Neural progenitor cell (in vitro differentiated cells): Measurements from ENCODE around the gene ZMIZ1.

Experiments
- CTCF ChIP-seq: fragments of 200-600 bp; sonication (generic); IDR thresholded peaks from 2 replicates; pipeline ENCODE4 v1.5.1; 2017; ENCODE audit warnings: antibody characterized with exemption, mild to moderate bottlenecking
- EZH2 ChIP-seq: fragments of 200-600 bp; sonication (generic); IDR thresholded peaks from 2 replicates; pipeline ENCODE4 v1.6.1; 2017; ENCODE audit warnings: antibody characterized with exemption, mild to moderate bottlenecking, moderate library complexity
- EZH2phosphoT487 ChIP-seq: fragments of 200-600 bp; sonication (generic); IDR thresholded peaks from 2 replicates; pipeline ENCODE4 v1.6.1; 2017; ENCODE audit warnings: antibody characterized with exemption

- no peak for TF ChIP-seq CTCF
- no peak for TF ChIP-seq EZH2
- no peak for TF ChIP-seq EZH2phosphoT487
These were observed 34.4 kb upstream of the ZMIZ1 start for GRCh38 chr10:79034271-79034876.
